KMS-11 (cell line): ENCODE data around the gene ZNF384.

Source experiments
- H2AFZ ChIP-seq: fragments of 200-600 bp; sonication (generic); 2 replicates; pipeline ENCODE4 v1.6.1; 2016; ENCODE audit warnings: antibody characterized with exemption, mixed run types, low read depth
- H3K27ac ChIP-seq: fragments of 200-600 bp; sonication (generic); 2 replicates; pipeline ENCODE4 v1.6.1; 2016; ENCODE audit warnings: mild to moderate bottlenecking, mixed run types
- H3K27me3 ChIP-seq: fragments of 200-600 bp; sonication (generic); 2 replicates; pipeline ENCODE4 v1.6.1; 2017; ENCODE audit warnings: mild to moderate bottlenecking, low read depth, mixed run types, moderate library complexity; ENCODE audit not compliant: insufficient read depth
- H3K36me3 ChIP-seq: fragments of 200-600 bp; sonication (generic); 2 replicates; pipeline ENCODE4 v1.6.1; 2017; ENCODE audit warnings: mild to moderate bottlenecking, mixed run types; ENCODE audit not compliant: insufficient read depth
- H3K4me1 ChIP-seq: fragments of 200-600 bp; sonication (generic); 2 replicates; pipeline ENCODE4 v1.6.1; 2016; ENCODE audit warnings: mild to moderate bottlenecking, low read depth, mixed run types; ENCODE audit not compliant: poor library complexity, severe bottlenecking
- H3K4me2 ChIP-seq: fragments of 200-600 bp; sonication (generic); 2 replicates; pipeline ENCODE4 v1.7.0; 2016; ENCODE audit warnings: mild to moderate bottlenecking, mixed run types
- H3K4me3 ChIP-seq: fragments of 200-600 bp; sonication (generic); IDR thresholded peaks from 2 replicates; pipeline ENCODE4 v1.6.1; 2017; ENCODE audit warnings: low read depth, low read length, mixed read lengths; ENCODE audit not compliant: insufficient read depth
- H3K79me2 ChIP-seq: fragments of 200-600 bp; sonication (generic); 2 replicates; pipeline ENCODE4 v1.6.1; 2016; ENCODE audit warnings: low read depth, mixed run types; ENCODE audit not compliant: insufficient read depth
- H3K9ac ChIP-seq: fragments of 200-600 bp; sonication (generic); 2 replicates; pipeline ENCODE4 v1.6.1; 2016; ENCODE audit warnings: mild to moderate bottlenecking, mixed run types
- H4K20me1 ChIP-seq: fragments of 200-600 bp; sonication (generic); 2 replicates; pipeline ENCODE4 v1.6.1; 2016; ENCODE audit warnings: mild to moderate bottlenecking, mixed run types; ENCODE audit not compliant: insufficient read depth
- CTCF ChIP-seq: fragments of 200-600 bp; sonication (generic); conservative IDR thresholded peaks from 2 replicates; pipeline ENCODE4 v1.6.1; 2017; ENCODE audit warnings: low read depth, mild to moderate bottlenecking, antibody characterized with exemption, low read length, moderate library complexity, mixed read lengths

Gene ZNF384

DNA sequence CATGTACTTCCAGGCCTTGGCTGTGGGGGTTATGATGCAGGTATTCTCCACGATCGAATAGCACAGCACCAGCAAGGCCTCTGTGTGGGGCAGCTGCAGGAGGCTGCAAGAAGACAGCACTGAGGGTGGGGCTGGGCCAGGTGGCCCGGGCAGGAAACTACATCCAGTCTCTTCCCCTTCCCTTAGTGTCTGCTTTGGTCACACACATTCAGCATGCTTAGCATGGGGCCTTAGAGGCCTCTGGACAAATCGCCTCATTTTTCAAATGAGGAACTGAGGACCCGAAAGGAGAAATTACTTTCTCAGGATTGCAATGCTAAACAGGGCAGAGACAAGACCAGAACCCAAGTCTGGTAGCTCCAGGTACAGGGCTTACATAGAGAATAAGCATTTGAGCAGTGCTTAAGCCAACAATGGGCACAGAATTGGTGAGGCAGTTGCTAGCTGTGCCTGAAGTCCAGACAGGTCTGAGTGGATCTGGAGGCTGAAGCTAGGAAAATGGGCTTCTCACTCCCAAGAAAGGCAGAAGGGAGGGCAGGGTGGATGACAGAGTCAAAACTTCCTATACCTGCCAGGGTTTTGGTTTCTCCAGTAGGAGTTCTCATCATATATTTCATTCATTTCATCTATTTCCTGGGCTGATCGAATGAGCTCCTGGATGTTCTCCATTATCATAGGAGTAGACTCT is 45.5 kb downstream of the ZNF384 start:
- no peak for TF ChIP-seq CTCF
- no peaks in the 10 kb centered on the region for H3K79me2 ChIP-seq
- no peaks in the 10 kb centered on the region for H3K36me3 ChIP-seq
- peaks cover 12% of the 10 kb centered on the region; the same call in 1 of the 2 replicates for H3K27me3 ChIP-seq
- H4K20me1 ChIP-seq = no peaks in the 10 kb centered on the region
- no peak overlapping the region for H3K4me3 ChIP-seq
- no peak overlapping the region for H3K27ac ChIP-seq
- no peak overlapping the region for H3K4me2 ChIP-seq
- no peak overlapping the region for H3K9ac ChIP-seq
- H2AFZ ChIP-seq = no peak overlapping the region
- H3K4me1 ChIP-seq = no peaks in the 10 kb centered on the region

DNA sequence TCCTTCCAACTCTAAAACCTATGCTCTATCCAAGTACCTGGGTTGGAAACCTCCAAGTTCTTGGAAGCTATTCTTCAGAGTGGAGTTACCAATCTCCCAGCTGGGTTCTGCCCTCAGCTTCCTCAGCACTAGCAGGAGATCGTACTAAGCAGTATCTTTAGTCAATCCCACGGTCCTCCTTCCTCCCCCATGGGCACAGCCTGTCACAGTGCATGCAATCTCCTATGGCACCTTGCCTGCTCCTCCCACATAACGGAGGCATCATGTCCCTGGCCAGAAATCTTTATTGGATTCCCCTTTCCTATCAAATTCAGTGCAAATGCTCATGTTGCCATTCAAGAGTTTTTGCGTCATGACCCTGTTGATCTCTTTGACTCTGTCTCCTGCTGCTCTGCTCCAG is 48.0 kb downstream of the ZNF384 start:
- no peaks in the 10 kb centered on the region for H3K4me1 ChIP-seq
- H3K79me2 ChIP-seq = no peaks in the 10 kb centered on the region
- H2AFZ ChIP-seq = no peak overlapping the region
- H3K27ac ChIP-seq = no peak overlapping the region
- no peak overlapping the region for H3K4me3 ChIP-seq
- H3K9ac ChIP-seq = no peak overlapping the region
- H4K20me1 ChIP-seq = no peaks in the 10 kb centered on the region
- no peak overlapping the region for H3K4me2 ChIP-seq
- H3K36me3 ChIP-seq = no peaks in the 10 kb centered on the region
- no peak for TF ChIP-seq CTCF
- peaks cover 12% of the 10 kb centered on the region; the same call in 1 of the 2 replicates for H3K27me3 ChIP-seq

GRCh38 chr12:6640497-6640896 is 48.7 kb downstream of the ZNF384 start:
- Histone ChIP-seq H3K4me2 (no peak overlapping the region), H3K27me3 (peaks cover 12% of the 10 kb centered on the region; the same call in 1 of the 2 replicates), H3K4me1 (no peaks in the 10 kb centered on the region)

GRCh38 chr12:6639151-6639801 is 49.9 kb downstream of the ZNF384 start:
- Histone ChIP-seq H3K27ac (no peak overlapping the region), H3K4me1 (no peaks in the 10 kb centered on the region), H2AFZ (no peak overlapping the region), H4K20me1 (no peaks in the 10 kb centered on the region), H3K79me2 (no peaks in the 10 kb centered on the region), H3K27me3 (peaks cover 12% of the 10 kb centered on the region; the same call in 1 of the 2 replicates), H3K4me2 (no peak overlapping the region), H3K9ac (no peak overlapping the region), H3K36me3 (no peaks in the 10 kb centered on the region), H3K4me3 (no peak overlapping the region)
- no peak for TF ChIP-seq CTCF

More at GRCh38 chr12:6640497-6640896, 48.7 kb downstream of the ZNF384 start:
- Histone ChIP-seq H4K20me1 (no peaks in the 10 kb centered on the region), H2AFZ (no peak overlapping the region), H3K4me3 (no peak overlapping the region), H3K9ac (no peak overlapping the region), H3K79me2 (no peaks in the 10 kb centered on the region), H3K36me3 (no peaks in the 10 kb centered on the region), H3K27ac (no peak overlapping the region)
- TF ChIP-seq CTCF = no peak
